Naive thymus-derived CD4-positive, alpha-beta T cell (primary cell): Measurements from ENCODE around the gene NUDT19. TPM values are rescaled to one million over a fixed set of nuclear protein-coding genes. Genes with fewer than 3 reads are reported as not detected.

Source experiments
- ATAC-seq: fragments of 150-1000 bp; cut with Tn5 transposase; 2 replicates; pipeline ENCODE4 v1.10.0; 2021; ENCODE audit warnings: mild to moderate bottlenecking, moderate library complexity
- CTCF ChIA-PET: fragments of 350-600 bp; sonication (Branson Sonifier 250); formaldehyde crosslinking; loops from one replicate; lab custom pipeline; 2021; ENCODE audit warnings: antibody characterized with exemption; lab: Charles Lee
- POLR2A ChIA-PET: fragments of 350-600 bp; sonication (Branson Sonifier 250); formaldehyde crosslinking; loops from one replicate; lab custom pipeline; 2021; ENCODE audit warnings: antibody characterized with exemption, inconsistent platforms; lab: Charles Lee
- DNase-seq, 9 donors: peaks; one replicate each; pipeline versions ENCODE4 v3.0.0 to v3.0.0-alpha.2; 2020 to 2022; ENCODE audit warnings: mixed read lengths in 1 of 9
- H3K27ac ChIP-seq: one replicate; pipeline ENCODE4 v1.7.0; 2013; ENCODE audit warnings: mild to moderate bottlenecking, low read depth, low read length, moderate library complexity
- H3K27me3 ChIP-seq, 2 donors: one replicate each; pipeline ENCODE4 v1.7.0; 2013; ENCODE audit warnings: low read length in 2 of 2, mild to moderate bottlenecking in 2 of 2, moderate library complexity in 2 of 2; ENCODE audit not compliant: control insufficient read depth in 2 of 2, insufficient read depth in 2 of 2
- H3K36me3 ChIP-seq, 3 experiments: 1 replicate in 2 of 3; 2 replicates in 1 of 3; pipeline ENCODE4 v1.7.0; 2013; ENCODE audit warnings: low read length in 3 of 3, mild to moderate bottlenecking in 3 of 3, moderate library complexity in 1 of 3; ENCODE audit not compliant: insufficient read depth in 3 of 3, control insufficient read depth in 2 of 3
- H3K4me1 ChIP-seq, 2 donors: one replicate each; pipeline ENCODE4 v1.7.0; 2013; ENCODE audit warnings: low read length in 2 of 2, mild to moderate bottlenecking in 2 of 2, moderate library complexity in 1 of 2; ENCODE audit not compliant: control insufficient read depth in 2 of 2, insufficient read depth in 2 of 2
- H3K4me3 ChIP-seq: 2 replicates; pipeline ENCODE4 v1.7.0; 2013; ENCODE audit warnings: mild to moderate bottlenecking, low read length
- H3K9me3 ChIP-seq, 3 experiments: 1 replicate in 2 of 3; 2 replicates in 1 of 3; pipeline ENCODE4 v1.7.0; 2013; ENCODE audit warnings: low read length in 3 of 3; ENCODE audit not compliant: control insufficient read depth in 2 of 3
- H3K27ac Mint-ChIP-seq, 9 donors: one replicate each; pipeline ENCODE4 v1.8.0; 2020 to 2022; ENCODE audit warnings: mixed read lengths in 9 of 9, mild to moderate bottlenecking in 8 of 9, moderate library complexity in 5 of 9, inconsistent platforms in 2 of 9
- H3K27me3 Mint-ChIP-seq, 5 donors: one replicate each; pipeline ENCODE4 v1.8.0; 2021 to 2022; ENCODE audit warnings: mixed read lengths in 5 of 5, mild to moderate bottlenecking in 1 of 5
- H3K36me3 Mint-ChIP-seq, 5 donors: one replicate each; pipeline ENCODE4 v1.8.0; 2020 to 2022; ENCODE audit warnings: mixed read lengths in 5 of 5, mild to moderate bottlenecking in 3 of 5, inconsistent platforms in 1 of 5
- H3K4me1 Mint-ChIP-seq, 7 donors: one replicate each; pipeline ENCODE4 v1.8.0; 2020 to 2022; ENCODE audit warnings: mixed read lengths in 7 of 7, mild to moderate bottlenecking in 3 of 7, inconsistent platforms in 1 of 7
- H3K4me3 Mint-ChIP-seq, 10 donors: one replicate each; pipeline ENCODE4 v1.8.0; 2020 to 2022; ENCODE audit warnings: mild to moderate bottlenecking in 10 of 10, mixed read lengths in 10 of 10, moderate library complexity in 6 of 10, inconsistent platforms in 2 of 10
- H3K9me3 Mint-ChIP-seq, 11 donors: one replicate each; pipeline ENCODE4 v1.8.0; 2020 to 2022; ENCODE audit warnings: mixed read lengths in 11 of 11, mild to moderate bottlenecking in 4 of 11, inconsistent platforms in 1 of 11, moderate library complexity in 1 of 11
- intact Hi-C, 2 donors: fragments of 100-400 bp; cut with micrococcal nuclease; formaldehyde crosslinking; loops; one replicate each; pipeline ENCODE4 v1.15.1; 2023
- polyA plus RNA-seq, 2 donors: library from polyadenylated mRNA; unstranded; fragments of 300-500 nt; fragmentation: Illumina TruSeq; gene quantifications; one replicate each; pipeline ENCODE4 v1.2.3, GENCODE V29; 2021
- total RNA-seq, 6 experiments: library from RNA in 5 of 6; stranded (reverse) in 5 of 6; gene quantifications; 1 replicate in 5 of 6; 2 replicates in 1 of 6; pipeline ENCODE4 v1.2.3 and lab custom pipeline; 2021 to 2026

Gene NUDT19
- total and polyA plus RNA-seq, 7 experiments from 2014 or later = 2.4 to 17.0 (median 8.9) TPM

GRCh38 chr19:32719611-32720059, 28.0 kb downstream of the NUDT19 start, which contains the start of gene TDRD12:
TDRD12 (plus strand) TSS chr19:32719767; CDS start chr19:32720073, 306 bp downstream.
- CTCF ChIA-PET = no interaction called here
- Mint-ChIP-seq H3K36me3 (peaks cover 0 to 10% (median 7%) of the 10 kb centered on the region in 5 donors), H3K27me3 (no peaks in the 10 kb centered on the region), H3K9me3 (no peaks in the 10 kb centered on the region), H3K4me3 (no peak within 1 kb of the TSS), H3K27ac (peak within 1 kb of the TSS in 1 of 9 donors; percentile 67), H3K4me1 (peaks cover 0 to 4% (median 0%) of the 10 kb centered on the region in 7 donors)
- Histone ChIP-seq H3K27me3 (no peaks in the 10 kb centered on the region), H3K4me1 (no peaks in the 10 kb centered on the region), H3K9me3 (no peaks in the 10 kb centered on the region), H3K27ac (no peak within 1 kb of the TSS), H3K36me3 (peaks cover 0 to 2% (median 0%) of the 10 kb centered on the region in 3 experiments), H3K4me3 (no peak within 1 kb of the TSS)
- intact Hi-C loops = no loop called here
- POLR2A ChIA-PET = no interaction called here
- ATAC-seq = no peak
- DNase-seq = no peak

- ATAC-seq (no peak), DNase-seq (no peak)
- H3K36me3 Mint-ChIP-seq = peaks cover 0 to 4% (median 3%) of the 10 kb centered on the region in 5 donors
- Histone ChIP-seq H3K36me3 (no peaks in the 10 kb centered on the region), H3K4me3 (no peak overlapping the region), H3K9me3 (no peaks in the 10 kb centered on the region), H3K27me3 (no peaks in the 10 kb centered on the region), H3K27ac (no peak overlapping the region), H3K4me1 (no peaks in the 10 kb centered on the region)
- H3K27ac Mint-ChIP-seq = no peak overlapping the region
- intact Hi-C loops = no loop called here
- H3K4me1 Mint-ChIP-seq = peaks cover 0 to 4% (median 0%) of the 10 kb centered on the region in 7 donors
- H3K9me3 Mint-ChIP-seq = peaks cover 0 to under 1% (median 0%) of the 10 kb centered on the region in 11 donors
- peaks cover 0 to 2% (median 0%) of the 10 kb centered on the region in 5 donors for H3K27me3 Mint-ChIP-seq
- CTCF ChIA-PET = no interaction called here
- no peak overlapping the region for H3K4me3 Mint-ChIP-seq
- POLR2A ChIA-PET = no interaction called here
Measured at GRCh38 chr19:32720216-32720935, 28.8 kb downstream of the NUDT19 start.

DNA sequence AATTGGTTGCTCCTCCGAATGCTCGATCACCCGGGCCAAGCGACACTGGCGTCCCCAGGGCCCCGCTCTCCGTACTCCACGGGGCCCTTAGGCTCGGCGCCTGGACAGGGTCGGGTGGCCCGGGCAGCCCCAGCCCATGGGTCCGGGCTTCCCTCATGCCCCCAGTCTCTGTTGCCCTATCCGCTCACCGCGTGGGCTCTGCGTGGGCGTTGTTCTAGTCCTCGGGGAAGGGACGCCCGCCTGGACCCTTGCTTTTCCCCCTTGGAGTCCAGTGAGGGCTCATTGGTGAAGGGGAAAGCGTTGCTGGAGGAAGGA, 29.3 kb downstream of the NUDT19 start:
- intact Hi-C loops = no loop called here

GRCh38 chr19:32735936-32736335, 44.3 kb downstream of the NUDT19 start:
- no peaks in the 10 kb centered on the region for H3K4me1 ChIP-seq
- no peak overlapping the region for H3K4me3 ChIP-seq
- intact Hi-C loops = no loop called here
- peaks cover 0 to 2% (median 0%) of the 10 kb centered on the region in 11 donors for H3K9me3 Mint-ChIP-seq
- no peaks in the 10 kb centered on the region for H3K27me3 ChIP-seq
- no peak overlapping the region for H3K4me3 Mint-ChIP-seq
- ChIA-PET POLR2A (interaction anchor here (0.6 kb wide), 1 partner anchor 138 kb away, joined by 3 read pairs; no protein-coding TSS in a partner anchor), CTCF (interaction anchor here (0.7 kb wide), 1 partner anchor 86 kb away, joined by 3 read pairs; no protein-coding TSS in a partner anchor)
- DNase-seq (no peak), ATAC-seq (no peak)
- no peaks in the 10 kb centered on the region for H3K36me3 Mint-ChIP-seq
- H3K27me3 Mint-ChIP-seq = peaks cover 8 to 33% (median 22%) of the 10 kb centered on the region in 5 donors
- no peaks in the 10 kb centered on the region for H3K36me3 ChIP-seq
- H3K9me3 ChIP-seq = no peaks in the 10 kb centered on the region
- no peak overlapping the region for H3K27ac Mint-ChIP-seq
- no peak overlapping the region for H3K27ac ChIP-seq
- H3K4me1 Mint-ChIP-seq = peaks cover 0 to 3% (median 0%) of the 10 kb centered on the region in 7 donors

More for the DNA sequence above, 29.3 kb downstream of the NUDT19 start:
- Histone ChIP-seq H3K27ac (no peak overlapping the region), H3K9me3 (no peaks in the 10 kb centered on the region), H3K27me3 (no peaks in the 10 kb centered on the region), H3K36me3 (no peaks in the 10 kb centered on the region), H3K4me3 (no peak overlapping the region), H3K4me1 (no peaks in the 10 kb centered on the region)
- ATAC-seq (no peak), DNase-seq (no peak)
- peaks cover 0 to 4% (median 2%) of the 10 kb centered on the region in 5 donors for H3K36me3 Mint-ChIP-seq
- peak overlapping the region in 1 of 9 donors; percentile 51 for H3K27ac Mint-ChIP-seq
- ChIA-PET POLR2A (no interaction called here), CTCF (no interaction called here)
- H3K4me1 Mint-ChIP-seq = peaks cover 0 to 4% (median 0%) of the 10 kb centered on the region in 7 donors
- H3K27me3 Mint-ChIP-seq = peaks cover 0 to 3% (median 0%) of the 10 kb centered on the region in 5 donors
- no peak overlapping the region for H3K4me3 Mint-ChIP-seq
- H3K9me3 Mint-ChIP-seq = peaks cover 0 to 5% (median 0%) of the 10 kb centered on the region in 11 donors

- POLR2A ChIA-PET = interaction anchor here (0.6 kb wide), 1 partner anchor 92 kb away, joined by 3 read pairs; no protein-coding TSS in a partner anchor
- no peaks in the 10 kb centered on the region for H3K27me3 ChIP-seq
- no peaks in the 10 kb centered on the region for H3K36me3 ChIP-seq
- no peak for DNase-seq
- no peak overlapping the region for H3K4me3 Mint-ChIP-seq
- intact Hi-C loops = no loop called here
- H3K36me3 Mint-ChIP-seq = no peaks in the 10 kb centered on the region
- no peak for ATAC-seq
- H3K9me3 ChIP-seq = no peaks in the 10 kb centered on the region
- peaks cover 9 to 24% (median 19%) of the 10 kb centered on the region in 5 donors for H3K27me3 Mint-ChIP-seq
- H3K9me3 Mint-ChIP-seq = peaks cover 0 to 3% (median 0%) of the 10 kb centered on the region in 11 donors
- no peak overlapping the region for H3K27ac ChIP-seq
- peaks cover 5 to 25% of the 10 kb centered on the region in 2 donors for H3K4me1 ChIP-seq
- H3K4me1 Mint-ChIP-seq = peaks cover 0 to 9% (median 2%) of the 10 kb centered on the region in 7 donors
- no peak overlapping the region for H3K4me3 ChIP-seq
- no peak overlapping the region for H3K27ac Mint-ChIP-seq
- CTCF ChIA-PET = no interaction called here
Measured at GRCh38 chr19:32743021-32743420, 51.4 kb downstream of the NUDT19 start.

GRCh38 chr19:32743447-32743846, 51.8 kb downstream of the NUDT19 start:
- peaks cover 11 to 24% (median 19%) of the 10 kb centered on the region in 5 donors for H3K27me3 Mint-ChIP-seq
- H3K9me3 Mint-ChIP-seq = peaks cover 0 to 2% (median 0%) of the 10 kb centered on the region in 11 donors
- no peak overlapping the region for H3K27ac Mint-ChIP-seq
- ChIA-PET POLR2A (no interaction called here), CTCF (no interaction called here)
- H3K4me3 Mint-ChIP-seq = no peak overlapping the region
- no peak for DNase-seq
- intact Hi-C loops = no loop called here
- Histone ChIP-seq H3K27me3 (no peaks in the 10 kb centered on the region), H3K4me1 (peaks cover 5 to 29% of the 10 kb centered on the region in 2 donors), H3K9me3 (no peaks in the 10 kb centered on the region), H3K4me3 (no peak overlapping the region), H3K36me3 (no peaks in the 10 kb centered on the region), H3K27ac (no peak overlapping the region)
- peaks cover 0 to 11% (median 5%) of the 10 kb centered on the region in 7 donors for H3K4me1 Mint-ChIP-seq
- ATAC-seq = no peak
- no peaks in the 10 kb centered on the region for H3K36me3 Mint-ChIP-seq
